GM18511 (cell line): Measurements from ENCODE around the gene ADGRL3.
"Not testable (repeated sequence)": the region's sequence is repeated elsewhere in the genome, so short reads cannot be mapped to it uniquely, and the experiment has no call there.

Experiments used
- ATAC-seq: cut with Tn5 transposase; IDR thresholded peaks from one replicate; pipeline ENCODE4 v1.9.1; 2021; ENCODE audit warnings: mild to moderate bottlenecking, moderate library complexity; ENCODE audit not compliant: unreplicated experiment

The ADGRL3 gene

GRCh38 chr4:61924131-61924530 lies 724.0 kb downstream of the ADGRL3 start:
- no peak for ATAC-seq

GRCh38 chr4:61933527-61933926 lies 733.4 kb downstream of the ADGRL3 start:
- ATAC-seq: no peak

GRCh38 chr4:61934198-61934597 lies 734.1 kb downstream of the ADGRL3 start:
- ATAC-seq: no peak

GRCh38 chr4:61938250-61938846 lies 738.2 kb downstream of the ADGRL3 start:
- no peak for ATAC-seq

GRCh38 chr4:61950625-61951024 lies 750.5 kb downstream of the ADGRL3 start:
- ATAC-seq: no peak

- no peak for ATAC-seq
Observed at GRCh38 chr4:61953386-61953785, 753.3 kb downstream of the ADGRL3 start.

- no peak for ATAC-seq
Observed at GRCh38 chr4:61958591-61958990, 758.5 kb downstream of the ADGRL3 start.

GRCh38 chr4:61959087-61959486 lies 759.0 kb downstream of the ADGRL3 start:
- no peak for ATAC-seq

GRCh38 chr4:61984260-61984909 lies 784.3 kb downstream of the ADGRL3 start:
- no peak for ATAC-seq

GRCh38 chr4:61985426-61985825 lies 785.3 kb downstream of the ADGRL3 start:
- no peak for ATAC-seq

GRCh38 chr4:61986929-61987328 lies 786.8 kb downstream of the ADGRL3 start:
- not testable (repeated sequence) for ATAC-seq

GRCh38 chr4:61992351-61992750 lies 792.2 kb downstream of the ADGRL3 start:
- no peak for ATAC-seq

- ATAC-seq: no peak
Observed at GRCh38 chr4:61994036-61994435, 793.9 kb downstream of the ADGRL3 start.

- no peak for ATAC-seq
Observed at GRCh38 chr4:61995717-61996340, 795.7 kb downstream of the ADGRL3 start.

- no peak for ATAC-seq
Observed at GRCh38 chr4:61996943-61997342, 796.8 kb downstream of the ADGRL3 start.

GRCh38 chr4:61997831-61998230 lies 797.7 kb downstream of the ADGRL3 start:
- ATAC-seq: no peak

- ATAC-seq: no peak
Observed at GRCh38 chr4:62003695-62004094, 803.6 kb downstream of the ADGRL3 start.

GRCh38 chr4:62004881-62005280 lies 804.8 kb downstream of the ADGRL3 start:
- ATAC-seq: no peak

- no peak for ATAC-seq
Observed at GRCh38 chr4:62006108-62006507, 806.0 kb downstream of the ADGRL3 start.

GRCh38 chr4:62015043-62015739 lies 815.1 kb downstream of the ADGRL3 start:
- no peak for ATAC-seq

- no peak for ATAC-seq
Observed at GRCh38 chr4:62018537-62018936, 818.4 kb downstream of the ADGRL3 start.

GRCh38 chr4:62023633-62024032 lies 823.5 kb downstream of the ADGRL3 start:
- ATAC-seq: no peak
